CD14-positive monocyte (primary cell): ENCODE measurements around the gene ATP6V0B. TPM values are rescaled to one million over a fixed set of nuclear protein-coding genes. Genes with fewer than 3 reads are reported as not detected.
A peak's percentile ranks its signal among the peaks of the same experiment; 100 is the strongest.

ENCODE experiments used
- DNase-seq, 3 donors: peaks; one replicate each; pipeline ENCODE4 v3.0.0-alpha.2; 2011 to 2022
- H2AFZ ChIP-seq: 2 replicates; pipeline ENCODE4 v1.6.0; 2012; ENCODE audit warnings: mild to moderate bottlenecking, low read depth, low read length, inconsistent platforms; ENCODE audit not compliant: insufficient read depth, poor library complexity, severe bottlenecking
- H3K27ac ChIP-seq, 2 donors: 1 replicate in 1 of 2; 2 replicates in 1 of 2; pipeline ENCODE4 v1.5.1; 2012 to 2013; ENCODE audit warnings: low read length in 2 of 2, control low read depth in 1 of 2, inconsistent platforms in 1 of 2, low read depth in 1 of 2, mild to moderate bottlenecking in 1 of 2
- H3K27me3 ChIP-seq, 2 donors: one replicate each; pipeline versions ENCODE4 v1.6.0 to v1.6.1; 2011 to 2013; ENCODE audit warnings: low read length in 2 of 2; ENCODE audit not compliant: control insufficient read depth in 2 of 2, insufficient read depth in 2 of 2
- H3K36me3 ChIP-seq, 2 donors: replicated peaks in 1 of 2; 1 replicate in 1 of 2; 2 replicates in 1 of 2; pipeline versions ENCODE4 v1.5.1 to v1.6.1; 2012 to 2013; ENCODE audit warnings: low read length in 2 of 2, control low read depth in 1 of 2, inconsistent platforms in 1 of 2, mild to moderate bottlenecking in 1 of 2; ENCODE audit not compliant: insufficient read depth in 2 of 2, control insufficient read depth in 1 of 2
- H3K4me1 ChIP-seq, 2 donors: 1 replicate in 1 of 2; 2 replicates in 1 of 2; pipeline versions ENCODE4 v1.5.1 to v1.6.1; 2012 to 2013; ENCODE audit warnings: low read length in 2 of 2, control low read depth in 1 of 2, inconsistent platforms in 1 of 2, mild to moderate bottlenecking in 1 of 2, moderate library complexity in 1 of 2; ENCODE audit not compliant: insufficient read depth in 2 of 2, control insufficient read depth in 1 of 2
- H3K4me2 ChIP-seq: replicated peaks from 2 replicates; pipeline ENCODE3; 2012; ENCODE audit warnings: low read length, moderate library complexity, mild to moderate bottlenecking; ENCODE audit not compliant: poor library complexity, severe bottlenecking; ENCODE audit errors: extremely low read depth
- H3K4me3 ChIP-seq, 3 experiments: fragments of 200-600 bp in 1 of 3; sonication (generic) in 1 of 3; replicated peaks in 1 of 3; 1 replicate in 2 of 3; 2 replicates in 1 of 3; pipeline ENCODE4 v1.5.1; 2011 to 2013; ENCODE audit warnings: low read length in 3 of 3, mild to moderate bottlenecking in 3 of 3, control low read depth in 2 of 3, low read depth in 2 of 3, inconsistent platforms in 1 of 3, moderate library complexity in 1 of 3
- H3K79me2 ChIP-seq: 2 replicates; pipeline ENCODE4 v1.6.0; 2012; ENCODE audit warnings: mild to moderate bottlenecking, control low read depth, inconsistent platforms, low read length, moderate library complexity; ENCODE audit not compliant: insufficient read depth
- H3K9ac ChIP-seq: 2 replicates; pipeline ENCODE4 v1.6.0; 2017; ENCODE audit warnings: low read length, mild to moderate bottlenecking; ENCODE audit not compliant: insufficient read depth, poor library complexity, severe bottlenecking
- H3K9me3 ChIP-seq, 2 donors: replicated peaks in 1 of 2; 1 replicate in 1 of 2; 2 replicates in 1 of 2; pipeline versions ENCODE4 v1.5.1 to v1.6.1; 2012 to 2013; ENCODE audit warnings: low read length in 2 of 2, control low read depth in 1 of 2; ENCODE audit not compliant: control insufficient read depth in 1 of 2, insufficient read depth in 1 of 2
- H4K20me1 ChIP-seq: 2 replicates; pipeline ENCODE4 v1.6.0; 2012; ENCODE audit warnings: mild to moderate bottlenecking, low read length, control low read depth, moderate library complexity; ENCODE audit not compliant: insufficient read depth
- H3K27ac Mint-ChIP-seq, 7 donors: one replicate each; pipeline ENCODE4 v1.8.0; 2020; ENCODE audit warnings: mild to moderate bottlenecking in 7 of 7, mixed read lengths in 7 of 7, moderate library complexity in 6 of 7, inconsistent platforms in 2 of 7
- H3K27me3 Mint-ChIP-seq, 3 donors: one replicate each; pipeline ENCODE4 v1.8.0; 2021 to 2022; ENCODE audit warnings: low read depth in 3 of 3, mild to moderate bottlenecking in 3 of 3, mixed read lengths in 3 of 3, moderate library complexity in 3 of 3, inconsistent platforms in 1 of 3
- H3K36me3 Mint-ChIP-seq, 2 donors: one replicate each; pipeline ENCODE4 v1.8.0; 2020; ENCODE audit warnings: mixed read lengths in 2 of 2, inconsistent platforms in 1 of 2, mild to moderate bottlenecking in 1 of 2
- H3K4me1 Mint-ChIP-seq: one replicate; pipeline ENCODE4 v1.8.0; 2020; ENCODE audit warnings: mild to moderate bottlenecking, mixed read lengths
- H3K4me3 Mint-ChIP-seq, 2 donors: one replicate each; pipeline ENCODE4 v1.8.0; 2020; ENCODE audit warnings: mild to moderate bottlenecking in 2 of 2, mixed read lengths in 2 of 2, moderate library complexity in 1 of 2
- H3K9me3 Mint-ChIP-seq, 7 donors: one replicate each; pipeline ENCODE4 v1.8.0; 2020 to 2022; ENCODE audit warnings: mixed read lengths in 7 of 7, mild to moderate bottlenecking in 6 of 7, moderate library complexity in 6 of 7, inconsistent platforms in 2 of 7
- CTCF ChIP-seq: fragments of 200-600 bp; IDR thresholded peaks from one replicate; pipeline ENCODE4 v1.8.0; 2022; ENCODE audit warnings: antibody characterized with exemption, mild to moderate bottlenecking
- WGBS: methylation state at CpG from one replicate; pipeline ENCODE4 v1.1.5; 2013; ENCODE audit warnings: missing lambda C conversion rate; ENCODE audit not compliant: insufficient coverage; 5-methylcytosine and 5-hydroxymethylcytosine counted together
- intact Hi-C, 2 donors: fragments of 100-400 bp; cut with micrococcal nuclease; formaldehyde crosslinking; loops; one replicate each; pipeline versions ENCODE4 v1.15.0 to v1.15.1; 2023
- polyA plus RNA-seq, 3 donors: library from polyadenylated mRNA; depleted of rRNA in 1 of 3; unstranded in 2 of 3; stranded (reverse) in 1 of 3; fragments of 300-500 nt in 2 of 3; fragments of >200 nt in 1 of 3; fragmentation: Illumina TruSeq in 2 of 3; gene quantifications; 1 replicate in 2 of 3; 2 replicates in 1 of 3; pipeline ENCODE4 v1.2.3, GENCODE V29; 2012 to 2021

Gene ATP6V0B
- polyA plus RNA-seq, 3 donors: 465 to 1,219 (median 954) TPM

DNA sequence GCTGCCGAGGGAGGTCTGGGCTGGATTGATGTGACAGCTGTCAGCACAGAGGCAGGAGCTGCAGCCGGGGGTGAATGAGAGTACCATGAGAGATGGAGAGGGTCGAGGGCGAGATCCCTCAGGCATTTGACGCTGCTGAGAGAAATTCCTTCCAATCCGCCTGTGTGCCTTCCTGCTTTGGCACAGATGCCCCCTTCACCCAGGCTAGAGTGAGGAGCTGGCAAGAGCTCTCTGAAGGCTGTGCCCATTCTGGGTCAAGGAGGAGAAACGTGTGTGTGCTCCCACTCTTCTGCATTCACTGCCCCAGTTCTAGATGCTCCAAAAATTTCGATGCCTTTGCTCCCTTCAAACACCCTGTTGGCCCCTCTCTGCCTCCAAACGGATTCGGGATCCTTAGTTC, 36.4 kb upstream of the ATP6V0B start:
- H3K9ac ChIP-seq: no peak overlapping the region
- peaks cover 0 to 4% of the 10 kb centered on the region in 2 donors for H3K36me3 Mint-ChIP-seq
- H3K36me3 ChIP-seq: no peaks in the 10 kb centered on the region
- H3K9me3 ChIP-seq: no peaks in the 10 kb centered on the region
- H4K20me1 ChIP-seq: no peaks in the 10 kb centered on the region
- H3K9me3 Mint-ChIP-seq: no peaks in the 10 kb centered on the region
- WGBS: 97% methylated on average over 10 of the region's 10 CpGs
- peaks cover 30 to 33% of the 10 kb centered on the region in 2 donors for H3K4me1 ChIP-seq
- no peak overlapping the region for H3K4me3 Mint-ChIP-seq
- H3K4me1 Mint-ChIP-seq: peaks cover 41% of the 10 kb centered on the region
- intact Hi-C loops: loop anchor here in 1 of 2 donors (10.0 kb wide), 1 partner anchor 404 kb away; the partner anchor contains the start of gene PTPRF
- no peak for DNase-seq
- no peak overlapping the region for H3K27ac Mint-ChIP-seq
- H3K79me2 ChIP-seq: peaks cover 13% of the 10 kb centered on the region
- no peak overlapping the region for H3K4me2 ChIP-seq
- no peak overlapping the region for H2AFZ ChIP-seq
- H3K27me3 Mint-ChIP-seq: peaks cover 2 to 15% (median 5%) of the 10 kb centered on the region in 3 donors
- peaks cover 0 to under 1% of the 10 kb centered on the region in 2 donors for H3K27me3 ChIP-seq
- H3K4me3 ChIP-seq: no peak overlapping the region
- TF ChIP-seq CTCF: no peak
- no peak overlapping the region for H3K27ac ChIP-seq

DNA sequence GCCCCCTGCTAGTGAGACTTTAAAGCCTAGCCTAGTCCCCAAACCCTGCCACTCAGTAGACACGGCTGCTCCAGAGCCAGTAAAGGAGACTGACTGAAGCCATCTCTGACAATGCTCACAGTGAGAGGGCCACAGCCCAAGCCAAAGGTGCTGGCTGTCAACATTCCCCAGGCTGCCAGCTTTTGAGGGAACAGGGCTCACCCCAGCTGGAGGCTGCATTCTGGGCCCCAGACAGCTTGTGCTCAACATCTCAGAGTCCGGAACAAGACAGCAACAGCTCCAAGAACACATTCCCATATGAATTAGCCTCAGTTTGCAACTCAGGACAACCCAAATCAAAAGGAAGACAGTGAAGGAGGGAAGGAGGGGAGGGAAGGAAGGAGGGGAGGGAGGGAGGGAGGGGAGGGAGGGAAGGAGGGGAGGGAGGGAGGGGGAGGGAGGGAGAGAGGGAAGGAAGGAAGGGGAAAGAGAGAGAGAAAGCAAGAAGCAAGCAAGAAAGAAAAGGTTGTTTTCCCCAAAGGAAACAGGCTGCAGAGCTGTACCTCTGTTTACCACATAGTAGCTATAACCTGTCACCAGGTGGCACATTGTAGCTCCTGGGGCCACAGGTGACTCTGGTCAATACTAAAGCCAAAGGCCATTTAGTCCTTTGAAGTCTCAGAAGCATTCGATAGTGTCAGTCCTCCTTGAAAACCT, 35.7 kb upstream of the ATP6V0B start:
- intact Hi-C loops: loop anchor here in 1 of 2 donors (10.0 kb wide), 1 partner anchor 404 kb away; the partner anchor contains the start of gene PTPRF
- Histone ChIP-seq H3K36me3 (no peaks in the 10 kb centered on the region), H3K79me2 (peaks cover 13% of the 10 kb centered on the region), H3K4me2 (no peak overlapping the region), H3K27me3 (no peaks in the 10 kb centered on the region), H3K27ac (no peak overlapping the region), H3K9ac (no peak overlapping the region), H2AFZ (no peak overlapping the region), H4K20me1 (no peaks in the 10 kb centered on the region), H3K4me1 (peaks cover 23 to 27% of the 10 kb centered on the region in 2 donors), H3K9me3 (no peaks in the 10 kb centered on the region), H3K4me3 (no peak overlapping the region)
- Mint-ChIP-seq H3K27ac (no peak overlapping the region), H3K9me3 (no peaks in the 10 kb centered on the region), H3K36me3 (peaks cover 0 to 4% of the 10 kb centered on the region in 2 donors), H3K4me1 (peaks cover 38% of the 10 kb centered on the region), H3K4me3 (peak overlapping the region in 1 of 2 donors; percentile 52), H3K27me3 (peaks cover 2 to 10% (median 5%) of the 10 kb centered on the region in 3 donors)
- DNase-seq: no peak
- 95% methylated on average over 3 of the region's 3 CpGs for WGBS
- no peak for TF ChIP-seq CTCF
